NCI-H2196 (cell line): Measurements from ENCODE around the gene PAK5.
A peak's percentile ranks its signal among the peaks of the same experiment; 100 is the strongest.

Experiments
- DNase-seq: peaks from one replicate; lab custom pipeline; 2025; ENCODE audit not compliant: unreplicated experiment; lab: John Stamatoyannopoulos, UW

The PAK5 gene

DNA sequence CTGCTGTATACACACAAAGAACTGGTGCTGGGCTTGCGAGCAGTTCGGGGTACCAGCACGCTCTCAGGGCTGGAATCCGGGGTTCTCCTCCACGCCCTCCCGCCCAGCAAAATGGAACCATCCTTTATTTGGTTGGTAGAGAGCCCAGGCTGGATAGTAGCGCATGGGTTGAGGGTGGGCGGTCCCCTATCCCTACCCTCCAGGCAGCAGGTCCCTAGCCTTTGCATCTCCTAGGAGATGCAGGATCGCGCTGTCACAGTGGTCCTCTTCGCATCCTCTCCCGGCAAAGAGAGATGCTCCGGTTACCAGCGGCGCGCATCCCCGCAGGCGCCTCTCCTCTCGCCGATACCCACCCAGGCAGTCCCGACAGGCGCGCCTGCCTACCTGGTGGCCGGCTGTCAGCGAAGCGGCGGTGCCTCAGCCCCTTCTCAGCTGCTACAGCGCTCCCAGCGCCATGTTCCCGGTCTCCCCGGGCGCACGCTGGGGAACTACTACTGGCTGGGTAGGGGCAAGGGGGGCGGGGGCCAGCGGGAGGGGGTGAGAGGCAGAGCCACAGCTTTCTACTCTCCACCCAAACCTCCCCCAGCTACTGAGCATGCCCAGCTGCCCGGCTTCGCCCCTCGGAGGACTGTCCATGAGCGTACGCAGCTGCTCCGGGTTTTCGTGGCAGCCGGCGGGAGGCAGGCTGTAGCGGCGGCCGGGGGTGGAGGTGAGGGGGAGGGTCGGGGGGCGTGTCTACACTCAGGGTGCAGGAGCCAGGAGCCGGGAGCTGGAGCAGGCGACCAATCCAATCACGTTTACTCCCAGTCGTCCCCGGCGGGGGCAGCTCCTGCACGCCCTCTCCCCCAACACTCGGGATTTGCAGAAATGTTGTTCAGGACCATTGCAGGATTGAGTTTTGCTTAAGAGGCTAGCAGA lies at the start of gene PAK5:
Gene PAK5, minus strand, starts transcription at position 699 of the 918 bp plus-strand sequence. CDS start 194,748 bp downstream, outside the sequence.
- DNase-seq: peak; percentile 76

DNA sequence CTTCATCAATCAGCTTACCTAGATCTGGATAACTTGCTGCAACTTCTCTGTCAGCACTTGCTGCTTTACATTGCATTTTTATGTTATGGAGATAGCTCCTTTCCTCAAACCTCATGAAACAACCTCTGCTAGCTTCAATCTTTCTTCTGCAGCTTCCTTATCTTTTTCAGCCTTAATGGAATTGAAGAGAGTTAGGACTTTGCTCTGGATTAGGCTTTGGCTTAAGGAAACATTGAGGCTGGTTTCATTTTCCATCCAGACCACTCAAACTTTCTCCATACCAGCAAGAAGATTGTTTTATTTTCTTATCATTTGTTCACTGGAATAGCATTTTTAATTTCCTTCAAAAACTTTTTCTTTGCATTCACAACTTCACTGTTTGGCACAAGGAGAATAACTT lies 48.8 kb upstream of the PAK5 start:
- DNase-seq: no peak

DNA sequence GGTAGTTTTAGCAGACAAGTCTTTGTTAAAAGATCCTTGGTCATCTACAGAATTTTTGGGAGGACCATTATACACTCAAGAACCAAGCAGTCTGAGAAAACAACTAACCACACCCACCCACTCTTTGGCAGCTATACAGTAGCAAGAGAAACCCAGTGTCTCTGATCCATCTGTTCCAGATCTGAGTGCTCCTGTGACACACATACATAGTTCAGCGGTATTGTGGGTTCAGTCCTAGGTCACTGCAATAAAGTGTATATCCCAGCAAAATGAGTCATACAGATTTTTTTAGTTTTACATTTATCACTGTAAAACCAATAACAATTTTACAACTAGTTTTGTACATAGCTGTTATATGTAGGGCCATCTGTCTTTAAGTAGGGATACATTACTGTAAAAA lies 47.4 kb upstream of the PAK5 start:
- no peak for DNase-seq

DNA sequence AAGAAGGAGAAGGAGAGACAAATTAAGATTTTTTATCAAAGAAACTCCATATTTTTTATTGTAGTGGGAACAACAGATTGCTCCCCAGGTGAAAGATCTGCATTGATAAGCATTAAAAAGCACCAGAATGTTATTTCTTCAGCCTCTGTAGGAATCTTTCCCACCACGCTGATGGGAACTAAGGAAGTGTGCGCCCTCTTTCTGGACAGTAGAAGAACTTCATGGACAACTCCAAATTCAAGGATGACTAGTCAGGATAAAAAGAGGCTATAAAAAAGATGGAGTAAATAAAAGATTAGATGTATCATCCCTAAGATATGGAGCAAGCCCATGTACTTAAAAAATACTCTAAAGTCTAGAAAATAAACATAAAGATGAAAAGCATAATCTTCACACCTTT lies 45.8 kb upstream of the PAK5 start:
- DNase-seq: no peak

DNA sequence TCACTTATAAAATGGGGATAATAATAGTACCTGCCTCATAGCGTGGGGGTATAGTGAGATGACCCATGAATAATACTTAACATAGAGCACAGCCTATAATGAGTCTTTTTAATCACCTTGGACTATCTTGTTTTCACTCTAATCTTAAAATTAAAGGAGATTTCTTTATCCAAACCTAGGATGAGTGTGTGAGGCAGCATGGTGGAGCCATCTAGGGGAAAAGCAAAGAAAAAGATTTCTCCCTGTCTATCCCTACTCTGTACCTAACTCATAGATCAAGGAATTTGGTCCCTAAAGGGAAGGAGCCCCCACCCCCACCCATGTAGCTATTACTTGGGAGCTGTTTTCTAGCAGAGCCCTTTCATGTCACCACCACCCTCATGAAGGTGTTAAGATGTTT lies 45.2 kb upstream of the PAK5 start:
- DNase-seq: no peak

DNA sequence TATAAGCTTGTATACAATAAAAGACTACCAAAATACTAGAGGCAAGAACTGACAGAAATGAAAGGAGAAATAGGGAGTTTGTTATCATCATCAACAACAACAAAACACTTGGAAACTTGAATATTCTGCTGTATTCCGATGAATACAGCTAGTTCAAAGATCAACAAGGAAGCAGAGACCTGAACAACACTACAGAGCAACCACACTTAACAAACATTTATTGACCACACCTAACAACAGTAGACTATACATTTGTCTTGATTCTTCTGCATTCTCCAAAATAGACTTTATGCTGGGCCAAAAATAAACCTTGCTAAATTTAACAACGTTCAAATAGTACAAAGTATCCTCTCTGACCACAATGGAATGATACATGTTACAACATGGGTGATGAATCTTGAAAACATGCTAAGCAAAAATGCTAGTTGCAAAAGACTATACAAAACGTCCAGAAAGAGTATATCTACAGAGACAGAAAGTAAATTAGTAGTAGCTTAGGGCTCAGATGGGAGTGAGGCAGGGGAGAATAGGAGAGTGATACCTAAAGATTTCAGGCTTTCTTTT lies 39.1 kb upstream of the PAK5 start:
- DNase-seq: no peak

DNA sequence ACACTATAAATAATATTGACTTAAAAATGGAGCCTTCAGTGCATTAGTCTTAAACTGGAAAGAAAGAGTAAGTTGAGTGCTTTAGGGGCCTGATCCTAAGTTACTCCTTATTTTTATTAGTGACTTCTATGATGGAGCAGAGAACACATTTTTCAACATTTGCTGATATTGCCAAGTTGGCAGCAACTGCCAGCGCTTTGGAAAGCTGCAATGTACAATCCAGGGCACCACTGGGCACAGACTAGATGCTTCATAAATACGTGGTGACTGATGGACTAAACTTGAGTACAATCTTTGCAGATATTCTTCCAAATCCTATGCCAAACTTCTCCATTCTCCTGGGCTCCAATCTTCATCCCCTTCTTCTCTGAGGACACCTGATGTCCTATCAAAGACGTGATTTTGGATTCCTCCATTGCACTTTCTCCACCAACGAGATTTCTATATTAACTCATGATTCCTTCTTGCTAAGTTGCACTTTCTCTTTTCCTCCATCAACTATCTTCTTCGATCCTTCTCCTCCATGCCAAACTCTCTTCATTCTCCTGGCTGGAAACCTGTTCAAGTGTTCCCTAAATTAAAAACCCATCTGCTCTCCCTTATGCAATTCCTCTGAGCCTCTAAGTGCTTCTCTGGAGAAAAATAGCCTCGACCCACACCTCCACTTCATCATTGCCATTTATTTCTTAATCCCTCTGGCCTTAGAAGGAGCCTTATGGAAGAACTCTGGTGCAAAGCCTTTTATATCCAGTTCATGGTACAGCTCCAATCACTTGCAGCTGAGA lies 28.5 kb upstream of the PAK5 start:
- DNase-seq: no peak

DNA sequence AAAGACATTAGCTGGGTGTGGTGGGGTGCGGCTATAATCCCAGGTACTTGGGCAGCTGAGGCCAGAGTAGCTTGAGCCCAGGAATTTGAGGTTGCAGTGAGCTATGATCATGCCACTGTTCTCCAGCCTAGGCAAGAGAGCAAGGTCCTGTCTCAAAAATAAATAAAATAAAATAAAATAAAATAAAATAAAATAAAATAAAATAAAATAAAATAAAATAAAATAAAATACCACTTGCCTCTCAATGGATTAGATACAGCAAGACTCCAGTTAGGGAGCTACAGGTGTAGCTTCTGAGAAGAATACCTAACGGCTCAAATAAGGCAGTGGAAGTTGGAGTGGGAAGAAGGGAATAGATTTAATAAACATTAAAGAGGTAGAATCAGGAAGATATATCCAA lies 13.7 kb upstream of the PAK5 start:
- DNase-seq: no peak

DNA sequence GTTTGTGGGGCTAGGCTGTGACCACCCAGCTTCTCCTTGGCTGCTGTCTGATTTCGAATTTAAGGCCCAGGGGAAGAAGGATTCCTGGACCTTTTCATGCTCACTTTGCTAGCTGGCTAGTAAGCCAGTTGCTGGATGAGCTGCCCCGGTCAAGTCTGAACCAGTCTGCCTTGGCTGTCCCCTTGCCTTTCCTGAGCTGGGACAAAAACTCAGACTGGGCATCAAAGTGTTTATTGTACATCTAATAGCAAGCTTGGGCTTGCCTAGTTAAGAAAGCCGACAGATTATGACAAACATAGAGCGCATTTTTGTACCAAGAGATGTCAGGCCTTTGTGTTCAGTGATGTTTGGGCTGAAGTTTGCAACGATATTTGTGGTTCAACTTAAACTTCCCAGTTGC lies 750 bp upstream of the PAK5 start:
- no peak for DNase-seq

DNA sequence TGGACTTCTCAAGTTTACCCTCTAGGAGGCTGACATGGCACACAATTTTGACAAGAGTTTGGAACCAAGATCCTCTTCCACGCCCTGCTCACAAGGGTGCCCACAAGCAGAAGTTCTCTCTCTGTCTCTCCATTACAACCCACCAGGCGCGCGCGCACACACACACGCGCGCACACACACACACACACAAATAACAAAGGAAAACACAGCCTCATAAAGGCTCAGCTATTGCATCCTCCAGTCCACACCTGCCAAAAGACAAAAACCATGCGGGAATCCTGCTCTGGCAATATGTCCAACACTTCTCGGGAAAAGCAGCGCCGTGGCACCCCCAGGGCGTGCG lies 870 bp downstream of the PAK5 start:
- no peak for DNase-seq

DNA sequence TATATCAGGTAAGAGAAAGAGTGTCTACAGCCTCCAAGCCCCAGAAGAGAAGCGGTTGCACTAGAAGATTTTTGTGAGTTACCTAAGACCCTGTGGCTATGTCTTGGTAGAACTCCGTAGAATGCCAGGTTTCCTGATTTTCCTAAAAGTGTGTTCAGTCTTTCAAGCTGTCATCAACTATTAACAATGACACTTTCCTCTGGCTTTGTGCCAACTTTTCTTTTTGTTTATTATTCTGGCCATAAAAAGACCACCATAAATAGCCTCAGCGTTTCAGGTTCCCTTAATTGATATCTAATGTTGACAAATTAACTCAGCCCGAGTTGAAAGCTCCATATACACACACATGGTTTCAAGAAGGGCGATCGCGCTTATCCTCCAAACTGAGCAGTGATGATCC lies 1.2 kb downstream of the PAK5 start:
- DNase-seq: peak; percentile 7

DNA sequence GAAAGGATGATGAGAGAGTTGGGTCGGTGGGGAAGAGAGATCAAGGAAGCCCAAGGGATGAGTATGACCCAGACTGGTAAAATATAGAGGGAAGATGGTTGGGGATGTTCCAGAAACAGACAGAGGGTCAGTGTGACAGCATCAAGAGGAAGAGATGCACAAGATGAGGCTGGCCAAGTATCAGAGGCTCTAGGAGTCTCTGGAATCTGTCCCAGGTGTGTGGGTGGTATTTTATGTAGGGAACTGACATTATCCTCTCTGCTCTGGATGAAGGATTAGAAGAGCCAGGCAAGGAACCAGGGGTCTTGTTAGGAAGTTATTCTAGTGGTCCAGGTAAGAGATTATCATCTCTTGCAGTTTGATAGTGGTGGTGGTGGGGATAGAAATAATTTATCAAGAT lies 3.6 kb downstream of the PAK5 start:
- DNase-seq: no peak

DNA sequence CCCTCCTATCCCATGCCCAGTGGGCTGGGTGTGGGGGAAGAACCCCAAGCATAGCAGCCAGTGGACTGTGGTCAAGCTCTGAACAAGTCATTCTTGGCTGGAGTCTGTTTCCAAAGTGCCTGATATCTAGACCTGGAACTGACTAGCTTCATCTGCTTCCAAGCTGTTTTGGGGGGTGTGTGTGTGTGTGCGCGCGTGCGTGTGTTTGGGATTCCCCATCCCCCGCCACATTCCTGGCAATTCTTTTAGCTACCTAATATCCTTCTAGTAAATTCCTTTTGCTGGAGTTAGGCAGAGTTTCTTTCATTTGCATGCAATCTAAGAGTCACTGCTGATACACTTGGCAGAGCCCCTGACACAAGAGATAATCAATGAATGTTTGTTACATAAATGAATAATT lies 7.8 kb downstream of the PAK5 start:
- DNase-seq: no peak

DNA sequence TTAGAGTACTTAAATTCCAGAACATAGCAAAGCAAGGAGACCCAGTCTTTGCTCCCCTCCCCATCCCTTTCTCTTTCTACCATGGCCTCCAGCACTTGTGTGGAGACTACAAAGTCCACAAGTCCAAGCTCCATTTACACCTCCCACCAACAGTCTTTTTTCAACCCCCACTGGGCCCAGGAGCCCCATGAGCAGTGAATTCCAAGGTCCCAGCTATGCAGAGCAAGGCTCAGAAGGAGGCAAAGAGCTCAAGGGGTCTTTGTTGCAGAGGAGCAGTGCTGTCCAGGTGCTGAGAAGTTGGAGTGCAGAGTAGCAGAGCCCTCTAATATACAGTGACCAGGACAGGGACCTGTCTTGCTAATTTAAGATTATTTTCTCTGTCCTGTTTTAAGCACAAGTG lies 9.0 kb downstream of the PAK5 start:
- DNase-seq: no peak

DNA sequence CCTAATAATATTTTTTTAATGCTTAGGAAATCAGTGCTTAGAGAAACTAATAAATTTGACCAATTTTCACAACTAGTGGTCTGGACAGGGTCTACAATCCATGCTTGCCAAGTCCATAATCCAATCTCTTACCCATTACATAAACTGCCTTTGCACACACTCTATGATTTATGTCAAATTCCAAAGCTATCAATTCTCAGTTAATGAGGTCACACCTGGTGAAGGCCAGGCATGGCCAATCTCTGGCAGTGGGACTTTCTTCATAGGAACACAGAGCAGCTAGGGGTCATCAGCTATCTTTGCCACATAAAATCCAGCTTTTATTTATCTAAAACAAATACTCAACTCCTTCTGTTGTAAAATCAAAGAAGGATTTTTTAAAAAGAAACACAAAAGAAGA lies 21.2 kb downstream of the PAK5 start:
- no peak for DNase-seq

DNA sequence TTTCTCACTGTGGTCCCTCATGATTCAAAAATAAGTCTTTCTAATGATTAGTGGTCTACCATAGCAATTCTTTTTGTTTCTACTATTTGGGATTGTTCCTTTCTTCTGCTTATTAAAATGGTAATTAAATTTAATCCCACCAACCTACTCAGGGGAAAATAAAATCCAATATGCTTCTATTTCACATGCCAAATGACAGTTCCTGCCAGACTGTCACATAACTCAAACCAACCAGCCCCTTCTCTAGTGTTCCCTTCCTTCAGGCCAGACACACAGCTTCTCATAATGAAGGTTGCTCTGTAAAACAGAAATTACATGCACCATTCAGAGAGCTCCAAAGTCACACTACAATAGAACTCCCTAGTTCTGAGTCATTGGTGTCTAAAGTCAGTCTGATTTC lies 23.2 kb downstream of the PAK5 start:
- no peak for DNase-seq

DNA sequence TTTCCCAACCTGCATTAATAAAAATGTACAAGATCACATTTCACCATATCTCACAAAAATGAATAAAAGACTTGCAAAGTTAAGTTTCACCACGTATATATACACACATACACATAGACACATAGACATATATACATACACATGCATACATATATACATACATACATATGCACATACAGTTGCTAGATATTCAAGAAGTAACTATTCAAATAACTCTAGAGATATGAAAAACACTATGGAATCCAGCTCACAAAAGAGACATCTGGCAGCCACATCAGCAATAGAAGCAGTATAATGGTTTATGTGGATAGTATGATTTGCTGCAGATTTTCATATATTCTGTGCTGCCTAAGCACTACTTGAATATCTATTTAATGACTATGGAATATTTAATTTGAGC lies 28.1 kb downstream of the PAK5 start:
- no peak for DNase-seq

DNA sequence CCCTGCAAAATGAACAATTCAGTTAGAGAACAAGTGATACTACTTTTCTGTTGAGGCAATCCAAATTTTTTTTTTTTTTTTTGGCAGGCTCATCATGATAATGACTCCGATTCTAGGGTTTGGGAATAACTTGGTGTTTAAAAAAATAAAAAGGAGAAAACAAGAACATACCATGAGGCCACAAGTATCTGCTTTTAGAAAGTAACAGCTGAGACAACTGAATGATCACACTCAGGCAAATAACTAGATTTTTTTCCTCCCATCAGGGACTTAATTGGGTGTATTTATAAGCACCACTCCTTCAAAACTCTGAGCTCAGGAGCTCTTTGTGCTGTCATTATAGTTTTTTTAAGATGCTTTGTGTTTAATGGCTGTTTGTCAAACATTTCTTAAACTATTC lies 29.6 kb downstream of the PAK5 start:
- no peak for DNase-seq

DNA sequence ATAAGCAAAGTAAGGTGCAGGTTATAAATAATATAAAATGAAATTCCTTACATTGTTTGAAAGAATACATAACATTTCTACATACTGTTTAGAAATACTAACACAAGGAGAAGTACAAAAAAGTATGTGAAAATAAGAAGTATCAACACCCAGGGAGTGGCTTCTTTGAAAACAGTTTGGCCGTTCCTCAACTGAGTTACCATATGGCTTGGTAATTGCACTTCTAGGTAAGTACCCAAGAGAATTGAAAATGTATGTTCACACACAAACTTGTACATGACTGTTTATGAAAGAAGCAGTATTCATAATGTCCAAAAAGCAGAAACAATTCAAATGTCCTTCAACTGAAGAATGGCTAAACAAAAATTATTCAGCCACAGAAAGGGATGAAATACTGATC lies 30.7 kb downstream of the PAK5 start:
- no peak for DNase-seq

DNA sequence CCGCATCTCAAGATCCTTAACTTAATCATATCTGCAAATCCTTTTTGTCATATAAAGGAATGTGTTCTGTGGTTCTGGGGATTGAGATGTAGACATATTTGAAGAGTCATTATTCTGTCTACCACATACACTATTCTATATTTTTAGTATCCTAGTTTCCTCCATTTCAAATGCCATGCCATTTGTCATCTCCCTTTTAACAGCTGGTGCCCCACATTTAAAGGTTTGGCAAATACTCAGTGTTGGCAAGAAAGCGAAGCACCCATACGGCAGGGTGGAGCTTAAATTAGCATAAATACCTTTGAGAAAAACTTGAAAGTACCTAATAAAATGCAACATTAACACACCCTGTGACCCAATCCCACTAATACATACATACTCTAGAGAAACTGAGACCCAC lies 31.7 kb downstream of the PAK5 start:
- DNase-seq: no peak

DNA sequence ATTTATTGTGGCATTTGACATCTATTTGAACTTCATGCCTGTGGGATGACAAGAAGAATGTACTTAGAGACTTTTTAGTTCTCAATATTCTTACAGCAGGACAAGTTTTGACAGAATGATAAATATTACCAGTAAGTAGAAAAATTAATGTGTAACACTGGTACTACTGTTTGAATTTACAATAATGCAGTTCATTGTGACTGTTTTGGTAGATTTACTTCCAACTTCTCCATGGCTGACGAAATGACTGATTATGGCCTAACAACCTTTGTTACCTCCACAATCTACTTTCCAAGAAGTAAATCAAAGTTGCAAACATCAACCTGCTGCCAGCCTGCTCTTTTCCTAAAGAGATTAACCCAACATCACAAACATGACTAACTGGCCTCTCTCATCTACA lies 38.5 kb downstream of the PAK5 start:
- DNase-seq: no peak

DNA sequence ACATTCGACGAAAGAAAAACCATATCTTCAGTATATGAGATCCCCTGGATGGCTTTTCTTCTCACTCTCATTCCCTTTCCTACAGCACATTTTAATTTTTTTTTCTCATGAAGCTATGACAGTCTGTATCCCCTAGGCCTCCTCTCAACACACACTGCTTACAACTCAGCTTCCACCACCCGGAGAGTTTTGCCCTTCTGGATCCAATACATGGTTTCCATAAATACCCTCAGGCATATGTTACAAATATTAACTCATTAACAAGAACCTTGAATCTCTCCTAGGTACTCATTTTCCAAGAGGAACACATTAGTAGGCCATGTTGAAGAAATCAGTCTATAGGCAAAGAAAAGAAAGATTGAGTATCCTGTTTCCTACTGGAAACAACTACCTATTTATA lies 44.0 kb downstream of the PAK5 start:
- no peak for DNase-seq
